GM21825 (cell line): ENCODE results near the gene PEX12.
"Not testable (repeated sequence)": the region's sequence is repeated elsewhere in the genome, so short reads cannot be mapped to it uniquely, and the experiment has no call there.

Experiments
- ATAC-seq: cut with Tn5 transposase; IDR thresholded peaks from one replicate; pipeline ENCODE4 v1.9.1; 2021; ENCODE audit warnings: mild to moderate bottlenecking, moderate library complexity; ENCODE audit not compliant: unreplicated experiment

Gene PEX12

GRCh38 chr17:35578197-35578928 lies at the start of gene PEX12:
Gene PEX12, minus strand, starts transcription at chr17:35578571. Its CDS starts 550 bp downstream, at chr17:35578021.
- ATAC-seq = peak; percentile 78

GRCh38 chr17:35627417-35627816 lies 49.0 kb upstream of the PEX12 start:
- ATAC-seq = no peak

DNA sequence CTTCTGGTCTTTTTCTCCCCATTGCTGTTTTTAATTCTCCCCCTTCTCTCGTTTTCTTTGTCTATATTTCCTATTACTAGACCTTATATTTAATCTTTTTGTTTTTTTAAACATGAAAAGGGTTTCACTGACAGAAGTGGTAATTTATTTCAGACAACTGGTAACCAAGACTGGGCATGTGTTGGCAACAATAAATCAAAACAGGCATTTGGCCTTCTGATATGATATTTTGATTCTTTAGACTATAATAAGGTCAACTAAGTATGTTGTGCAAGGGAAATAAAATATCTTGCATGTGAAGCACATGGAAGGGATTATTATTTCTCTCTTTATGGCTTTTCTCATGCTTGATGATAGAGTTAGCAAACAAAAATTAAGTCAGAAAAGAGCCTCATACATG lies 43.4 kb upstream of the PEX12 start:
- no peak for ATAC-seq

- no peak for ATAC-seq
Measured at GRCh38 chr17:35618628-35619027, 40.3 kb upstream of the PEX12 start.

DNA sequence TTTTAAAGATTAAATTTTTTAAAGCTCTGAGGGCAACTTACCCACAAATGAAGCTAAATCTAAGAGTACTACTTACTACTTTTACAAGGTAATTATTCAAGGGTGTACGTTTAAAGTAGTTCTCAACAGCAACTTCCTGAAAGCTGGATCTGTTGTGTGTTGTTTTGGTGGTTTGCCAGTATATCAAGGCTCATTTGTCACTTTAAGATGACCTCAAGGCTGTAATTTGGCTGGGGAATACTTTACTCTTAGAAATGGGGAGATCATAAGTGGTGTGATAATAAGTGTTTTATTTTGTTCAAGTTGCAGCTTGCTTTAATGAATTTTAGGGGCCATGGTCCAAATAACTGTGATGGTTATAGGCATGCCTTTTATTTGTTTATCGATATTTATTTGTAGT lies 39.1 kb upstream of the PEX12 start:
- no peak for ATAC-seq

- no peak for ATAC-seq
Measured at GRCh38 chr17:35616536-35616935, 38.2 kb upstream of the PEX12 start.

DNA sequence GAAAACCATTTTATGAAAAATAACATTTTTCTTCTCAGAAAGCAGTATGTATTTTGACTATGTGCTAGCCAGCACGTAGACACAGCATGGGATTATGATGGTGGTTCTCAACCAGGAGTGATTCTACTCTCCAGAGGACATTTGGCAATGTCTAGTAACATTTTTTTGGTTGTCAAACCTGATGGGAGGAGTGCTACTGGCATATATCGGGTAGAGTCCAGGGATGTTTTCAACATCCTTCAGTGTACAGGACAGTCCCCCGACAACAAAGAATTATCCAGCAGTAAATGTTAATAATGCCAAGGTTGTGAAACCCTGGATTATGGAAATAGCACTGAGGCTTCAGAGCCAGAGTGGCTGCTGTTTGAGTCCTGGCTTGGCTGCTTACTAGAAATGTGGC lies 36.4 kb upstream of the PEX12 start:
- ATAC-seq = no peak

DNA sequence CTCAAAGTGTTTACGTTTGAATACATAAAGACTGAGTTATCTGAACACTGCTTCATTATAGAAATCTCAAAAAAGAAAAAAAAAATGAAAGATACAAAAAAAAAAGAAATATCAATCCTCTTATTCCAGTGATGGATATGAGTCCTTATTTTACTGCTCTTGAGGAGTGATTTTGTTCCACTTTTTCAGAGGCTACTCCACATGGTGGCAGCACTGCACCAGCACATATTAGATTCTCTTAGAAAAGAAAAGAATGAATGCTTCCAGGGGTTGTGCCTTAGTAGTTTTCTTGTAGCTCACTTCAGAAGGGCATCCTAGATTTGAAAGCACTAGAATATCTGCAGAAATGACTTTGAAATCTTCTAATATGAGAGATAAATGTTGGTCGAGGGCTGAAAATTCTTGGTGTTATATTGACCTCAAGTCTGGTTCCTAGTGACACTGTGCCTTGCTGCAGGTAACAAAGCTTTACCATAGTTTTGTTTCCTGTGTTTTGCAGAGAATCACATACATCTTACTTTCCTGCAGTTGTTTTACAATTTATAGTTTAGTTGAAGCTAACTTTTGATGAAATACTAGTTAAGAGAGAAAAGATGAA lies 34.7 kb upstream of the PEX12 start:
- no peak for ATAC-seq

- not testable (repeated sequence) for ATAC-seq
Measured at GRCh38 chr17:35610746-35611145, 32.4 kb upstream of the PEX12 start.

GRCh38 chr17:35609831-35610230 lies 31.5 kb upstream of the PEX12 start:
- ATAC-seq = no peak

- ATAC-seq = no peak
Measured at GRCh38 chr17:35607239-35607847, 29.0 kb upstream of the PEX12 start.

- ATAC-seq = no peak
Measured at GRCh38 chr17:35605678-35606077, 27.3 kb upstream of the PEX12 start.

DNA sequence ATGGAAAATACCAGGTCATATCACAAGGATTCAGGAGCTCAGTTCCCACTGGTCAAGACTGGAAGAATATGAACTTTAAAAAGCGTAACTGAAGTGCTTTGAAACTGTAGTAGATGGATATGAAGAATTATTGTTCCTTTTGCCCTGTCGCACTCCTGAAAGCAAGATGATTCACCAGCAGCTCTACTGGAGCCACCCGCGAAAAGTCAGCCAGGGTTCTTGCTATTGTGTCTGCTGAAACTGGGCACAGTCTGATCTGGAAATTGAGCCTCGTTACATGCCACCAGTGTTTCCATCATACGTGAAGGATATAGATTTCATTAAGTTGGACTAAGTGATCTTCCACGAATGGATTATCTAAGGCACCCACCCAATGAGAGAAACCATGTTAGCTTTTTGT lies 25.3 kb upstream of the PEX12 start:
- ATAC-seq = no peak

DNA sequence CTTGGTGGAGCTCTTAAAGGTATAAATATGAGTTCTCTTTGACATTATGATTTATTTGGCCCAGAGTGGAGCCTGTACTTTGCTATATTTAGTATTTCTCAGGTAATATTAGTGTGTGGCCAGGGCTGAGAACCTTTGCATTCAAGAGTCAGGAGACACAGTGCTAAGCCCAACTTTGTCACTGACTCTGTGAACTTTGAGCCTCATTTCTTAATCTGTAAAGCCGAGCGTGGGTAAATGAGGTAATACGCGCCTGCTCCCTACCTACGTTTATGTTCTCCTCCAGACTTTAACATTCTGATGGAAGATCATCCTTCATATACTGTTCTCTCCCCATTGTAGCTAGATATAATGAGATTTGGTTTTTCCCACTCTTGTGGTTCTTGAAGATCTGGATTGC lies 19.2 kb upstream of the PEX12 start:
- ATAC-seq = no peak

DNA sequence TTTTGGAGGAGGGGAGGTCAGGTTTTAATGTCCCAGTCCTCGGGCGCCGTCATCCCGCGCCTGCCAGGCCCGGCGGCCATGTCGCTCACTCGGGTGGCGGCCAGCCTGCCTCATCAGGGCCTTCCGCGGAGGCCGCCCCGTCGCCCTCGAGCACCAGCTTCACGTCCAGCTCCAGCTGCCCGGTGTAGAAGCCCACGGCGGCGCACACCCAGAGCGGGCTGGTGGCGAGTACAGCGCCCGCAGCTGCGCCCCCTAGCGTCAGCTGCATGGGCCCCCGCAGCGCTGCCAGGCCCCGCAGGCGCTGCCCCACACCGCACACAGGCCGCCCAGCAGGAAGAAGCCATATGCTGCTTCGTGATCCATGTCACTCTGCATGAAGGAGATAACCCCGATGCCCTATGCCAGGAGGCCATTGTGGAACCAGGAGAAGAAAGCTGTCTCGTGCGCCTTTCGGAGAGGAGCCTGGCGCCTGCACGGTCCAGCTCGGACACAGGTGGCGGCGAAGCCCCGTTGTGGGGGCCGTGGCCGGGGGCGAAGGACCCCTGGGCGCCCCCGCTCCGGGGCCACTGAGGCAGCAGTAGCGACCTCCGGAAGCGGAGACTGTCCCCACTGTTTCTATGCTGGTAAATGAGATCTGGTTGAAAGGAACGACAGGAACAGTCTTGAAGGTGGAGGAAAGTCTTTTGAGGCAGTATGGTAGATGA lies 18.3 kb upstream of the PEX12 start:
- no peak for ATAC-seq

GRCh38 chr17:35596072-35596471 lies 17.7 kb upstream of the PEX12 start:
- no peak for ATAC-seq

DNA sequence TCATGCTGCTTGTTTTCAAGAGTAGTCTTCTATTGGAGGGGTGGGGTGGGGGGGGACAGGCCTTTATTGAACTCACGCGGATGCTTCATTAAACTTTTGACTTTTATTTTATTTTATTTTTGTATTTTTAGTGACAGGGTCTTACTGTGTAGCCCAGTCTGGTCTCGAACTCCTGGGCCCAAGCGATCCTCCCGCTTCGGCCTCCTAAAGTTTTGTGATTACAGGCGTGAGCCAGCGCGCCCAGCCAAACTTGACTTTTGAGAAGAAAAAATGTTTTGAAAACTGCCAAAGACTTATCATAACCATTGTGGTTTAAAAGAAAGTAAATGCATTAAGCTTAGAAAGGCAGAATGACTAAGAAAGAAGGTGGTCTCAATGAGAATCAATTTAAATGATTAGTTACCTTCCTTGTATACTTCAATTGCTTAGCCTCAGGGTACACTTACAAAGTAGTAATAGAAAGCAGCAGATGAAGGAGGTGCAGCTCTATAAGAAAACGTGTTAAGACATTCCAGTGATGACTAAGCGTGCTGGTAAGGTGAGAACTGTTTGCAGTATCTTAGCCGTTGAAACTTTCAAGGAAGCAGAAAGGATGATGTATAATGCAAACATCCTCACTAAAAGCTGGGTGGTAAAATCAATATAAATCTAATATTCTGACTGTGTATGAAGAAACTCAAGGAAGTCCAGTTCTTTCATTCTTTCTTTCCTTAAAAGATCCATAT lies 10.0 kb upstream of the PEX12 start:
- ATAC-seq = no peak

DNA sequence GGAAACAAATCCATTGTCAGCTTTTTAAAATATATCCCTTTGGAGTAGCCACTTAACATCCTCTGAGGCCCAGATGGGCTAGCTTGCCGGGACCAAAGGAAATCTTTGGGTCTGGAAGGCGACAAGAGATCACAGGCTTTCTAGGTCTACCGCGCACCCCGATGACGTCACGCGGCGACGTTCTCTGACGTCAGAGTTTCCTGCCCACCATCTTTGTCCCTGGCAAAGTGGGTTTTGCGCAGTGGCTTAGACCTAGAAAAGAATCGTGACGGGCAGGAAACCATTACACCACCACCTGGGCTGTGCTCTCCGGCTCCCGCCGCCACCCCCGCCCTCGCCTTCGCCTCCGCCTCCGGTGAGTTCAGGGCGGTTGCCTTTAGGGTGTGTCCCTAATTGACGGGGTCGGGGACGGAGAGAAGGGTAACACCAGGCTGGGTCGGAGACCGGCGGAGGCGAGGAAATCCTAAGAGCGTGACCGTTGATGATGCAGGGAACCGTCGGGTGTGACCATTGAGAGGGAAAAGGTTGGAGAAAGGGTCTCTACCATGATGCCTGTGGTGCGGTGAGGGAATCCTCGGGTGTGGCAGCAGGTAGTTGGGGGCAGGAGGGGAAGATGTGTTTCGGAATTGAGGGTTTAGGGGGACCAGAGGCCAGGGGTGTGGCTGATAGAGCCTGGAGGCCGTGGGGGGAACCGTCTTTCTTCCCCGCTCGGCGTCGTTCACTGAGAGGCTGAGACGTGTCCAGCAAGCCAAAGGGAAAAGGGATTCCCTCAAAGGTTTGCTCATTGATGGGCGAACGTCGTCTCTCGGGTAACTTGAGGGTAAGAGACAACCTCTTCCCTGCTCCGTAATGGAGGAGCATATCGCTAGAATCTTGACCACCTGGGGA lies 8.9 kb upstream of the PEX12 start, which contains the start of gene AP2B1:
TSS of gene AP2B1 (plus strand) at position 249 of the 888 bp plus-strand sequence. CDS start 6,709 bp downstream, outside the sequence.
- ATAC-seq = peak; percentile 86

DNA sequence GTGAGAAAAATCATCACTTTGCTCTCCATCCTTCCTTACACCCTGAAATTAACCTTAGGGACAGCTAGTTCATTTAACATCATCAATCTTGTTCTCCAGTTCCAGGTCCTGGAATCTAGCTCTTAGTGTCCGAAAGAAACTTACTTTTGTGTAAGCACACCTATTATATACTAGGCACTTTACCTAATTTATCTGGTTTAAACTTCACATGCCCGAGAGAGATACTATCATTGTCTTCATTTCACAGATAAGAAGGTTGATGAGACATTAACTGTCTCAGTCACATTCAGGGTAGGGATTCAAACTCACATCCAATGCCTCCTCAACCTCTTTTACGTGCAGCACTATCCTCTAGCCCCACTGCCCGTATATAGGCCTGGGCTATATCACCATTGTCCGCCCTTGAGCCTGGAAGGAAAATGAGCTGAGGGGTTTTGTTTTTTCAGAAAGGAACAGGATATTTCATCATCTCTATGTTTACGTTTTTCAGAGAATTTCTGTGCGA lies 8.2 kb upstream of the PEX12 start:
- no peak for ATAC-seq

- no peak for ATAC-seq
Measured at GRCh38 chr17:35584061-35584460, 5.7 kb upstream of the PEX12 start.
